ENCODE data around the gene KLHDC9. TPM values are rescaled to one million over a fixed set of nuclear protein-coding genes. Genes with fewer than 3 reads are reported as not detected.

KLHDC9 gene
- total and polyA plus RNA-seq, 2 of the 13 experiments (the other 11 are each of a cell fraction or from before 2014, with no cell fraction given): 2.9 TPM

DNA sequence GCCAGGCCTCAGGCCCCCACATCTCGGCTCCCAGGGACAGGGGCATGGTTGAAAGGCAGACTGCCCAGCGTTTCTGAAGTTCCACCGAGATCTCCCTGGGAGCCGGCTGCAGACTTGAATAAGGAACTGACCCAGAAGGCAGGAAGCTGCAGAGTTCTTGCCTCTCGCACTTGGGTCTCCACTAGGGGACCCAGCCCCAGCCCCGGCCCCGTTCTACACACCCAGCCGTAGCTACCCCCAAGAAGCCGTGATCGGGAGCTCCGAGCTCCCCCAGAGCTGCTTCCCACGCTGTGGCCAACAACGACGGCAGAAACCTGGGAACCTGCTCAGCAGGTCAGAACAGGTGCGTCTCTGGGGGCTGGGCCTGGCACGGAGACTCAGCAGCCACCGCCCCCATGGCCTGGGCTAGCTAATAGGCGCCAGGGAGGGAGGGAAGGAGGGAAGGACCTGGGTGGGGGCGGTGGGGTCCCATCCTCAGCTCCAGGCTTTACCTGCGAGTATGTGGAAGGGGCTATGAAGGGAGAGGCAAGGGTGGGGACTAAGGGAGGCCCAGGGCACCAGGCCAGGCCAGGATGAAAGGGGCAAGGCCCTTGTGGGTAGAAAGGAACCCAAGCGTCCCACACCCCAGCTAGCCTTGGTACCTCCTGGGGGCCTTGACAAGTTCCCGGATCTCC is 8.8 kb upstream of the KLHDC9 start, which contains the start of gene NECTIN4:
Gene NECTIN4, minus strand, starts transcription at position 308 of the 674 bp plus-strand sequence. Its CDS starts 262 bp downstream, at position 46.
- Histone ChIP-seq H3K79me2 (ENCODE audit: insufficient read depth, low read length) (no peaks in the 10 kb centered on the region), H4K20me1 (ENCODE audit: insufficient read depth, low read length) (no peaks in the 10 kb centered on the region), H3K4me1 (ENCODE audit: insufficient read depth, low read length) (peaks cover 33% of the 10 kb centered on the region), H3K27ac (ENCODE audit: extremely low read length, insufficient read depth, low read length) (no peak within 1 kb of the TSS), H3K36me3 (replicated peaks in 1 of 2; ENCODE audit: control insufficient read depth in 1 of 2, insufficient read depth in 2 of 2, low read length in 2 of 2) (no peaks in the 10 kb centered on the region), H3K27me3 (ENCODE audit: control insufficient read depth in 1 of 2, insufficient read depth in 2 of 2, low read length in 2 of 2) (peaks cover 3 to 38% of the 10 kb centered on the region in 2 experiments; a peak in 3 of 5 replicates), H3K4me3 (replicated peaks in 1 of 3; ENCODE audit: insufficient read depth in 1 of 3, low read depth in 2 of 3, low read length in 3 of 3) (no peak within 1 kb of the TSS), H3K9ac (ENCODE audit: insufficient read depth, low read depth, low read length) (no peak within 1 kb of the TSS), H3K9me3 (ENCODE audit: low read length) (no peaks in the 10 kb centered on the region), H3K4me2 (ENCODE audit: low read depth, low read length) (no peak within 1 kb of the TSS), H2AFZ (ENCODE audit: low read length) (no peak within 1 kb of the TSS)
- intact Hi-C loops (cut with micrococcal nuclease; ENCODE audit: unreplicated experiment): no loop called here
- no peak for ATAC-seq
- POLR2A ChIA-PET: no interaction called here
- in situ Hi-C loops (cut with HindIII; ENCODE audit: extremely low pct_ligation_motif_present, low pct_unique_long_range_greater_than_20kb): no loop called here
- CTCF ChIA-PET (ENCODE audit: low intra/inter-chr PET ratio, low total read pairs): no interaction called here
- WGBS (ENCODE audit: low lambda C conversion rate): 47% methylated on average over 17 of the region's 22 CpGs
- DNase-seq (ENCODE audit: low spot score): no peak
- FAIRE-seq: no peak
- no TSS peak for BruUV-seq (replicated peaks)
- no peak for TF ChIP-seq THYN1 (CRISPR knock-in tag; IDR thresholded peaks at IDR 0.05; ENCODE audit: borderline replicate concordance, low read depth)

DNA sequence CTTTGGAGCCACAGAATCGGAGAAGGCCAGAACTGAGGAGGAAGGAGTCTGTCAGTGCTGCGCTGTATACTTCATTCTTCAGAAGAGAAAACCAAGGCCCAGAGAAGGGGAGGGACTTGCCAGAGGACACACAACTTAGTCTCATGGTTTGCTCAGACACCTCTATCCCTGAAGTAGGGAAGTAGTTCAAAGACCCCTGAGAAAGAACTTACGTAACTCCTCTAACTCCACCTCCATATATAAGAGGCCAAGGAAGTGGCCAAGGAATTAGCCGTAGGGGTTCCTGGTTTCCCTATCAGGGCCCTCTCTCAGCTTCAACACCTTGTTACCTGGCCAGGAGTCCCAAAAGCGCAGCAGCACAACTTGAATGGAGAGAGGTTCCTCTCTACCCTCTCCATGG is 8.2 kb upstream of the KLHDC9 start:
- POLR2A ChIA-PET: no interaction called here
- DNase-seq (ENCODE audit: low spot score) (no peak), ATAC-seq (no peak), FAIRE-seq (no peak)
- TF ChIP-seq, protein P1, sequence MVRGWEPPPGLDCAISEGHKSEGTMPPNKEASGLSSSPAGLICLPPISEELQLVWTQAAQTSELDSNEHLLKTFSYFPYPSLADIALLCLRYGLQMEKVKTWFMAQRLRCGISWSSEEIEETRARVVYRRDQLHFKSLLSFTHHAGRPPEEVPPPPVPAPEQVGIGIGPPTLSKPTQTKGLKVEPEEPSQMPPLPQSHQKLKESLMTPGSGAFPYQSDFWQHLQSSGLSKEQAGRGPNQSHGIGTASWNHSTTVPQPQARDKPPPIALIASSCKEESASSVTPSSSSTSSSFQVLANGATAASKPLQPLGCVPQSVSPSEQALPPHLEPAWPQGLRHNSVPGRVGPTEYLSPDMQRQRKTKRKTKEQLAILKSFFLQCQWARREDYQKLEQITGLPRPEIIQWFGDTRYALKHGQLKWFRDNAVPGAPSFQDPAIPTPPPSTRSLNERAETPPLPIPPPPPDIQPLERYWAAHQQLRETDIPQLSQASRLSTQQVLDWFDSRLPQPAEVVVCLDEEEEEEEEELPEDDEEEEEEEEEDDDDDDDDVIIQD (CRISPR knock-in tag; IDR thresholded peaks at IDR 0.05; ENCODE audit: low read depth): no peak
- TF ChIP-seq, protein P2, sequence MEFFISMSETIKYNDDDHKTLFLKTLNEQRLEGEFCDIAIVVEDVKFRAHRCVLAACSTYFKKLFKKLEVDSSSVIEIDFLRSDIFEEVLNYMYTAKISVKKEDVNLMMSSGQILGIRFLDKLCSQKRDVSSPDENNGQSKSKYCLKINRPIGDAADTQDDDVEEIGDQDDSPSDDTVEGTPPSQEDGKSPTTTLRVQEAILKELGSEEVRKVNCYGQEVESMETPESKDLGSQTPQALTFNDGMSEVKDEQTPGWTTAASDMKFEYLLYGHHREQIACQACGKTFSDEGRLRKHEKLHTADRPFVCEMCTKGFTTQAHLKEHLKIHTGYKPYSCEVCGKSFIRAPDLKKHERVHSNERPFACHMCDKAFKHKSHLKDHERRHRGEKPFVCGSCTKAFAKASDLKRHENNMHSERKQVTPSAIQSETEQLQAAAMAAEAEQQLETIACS (CRISPR knock-in tag; IDR thresholded peaks at IDR 0.05): no peak
- no peak for TF ChIP-seq EEA1 (CRISPR knock-in tag; IDR thresholded peaks at IDR 0.05; ENCODE audit: borderline replicate concordance)
- TF ChIP-seq GZF1 (CRISPR knock-in tag; IDR thresholded peaks at IDR 0.05): no peak
- no peak for TF ChIP-seq TARDBP (CRISPR knock-in tag; IDR thresholded peaks at IDR 0.05)
- TF ChIP-seq, protein P3, sequence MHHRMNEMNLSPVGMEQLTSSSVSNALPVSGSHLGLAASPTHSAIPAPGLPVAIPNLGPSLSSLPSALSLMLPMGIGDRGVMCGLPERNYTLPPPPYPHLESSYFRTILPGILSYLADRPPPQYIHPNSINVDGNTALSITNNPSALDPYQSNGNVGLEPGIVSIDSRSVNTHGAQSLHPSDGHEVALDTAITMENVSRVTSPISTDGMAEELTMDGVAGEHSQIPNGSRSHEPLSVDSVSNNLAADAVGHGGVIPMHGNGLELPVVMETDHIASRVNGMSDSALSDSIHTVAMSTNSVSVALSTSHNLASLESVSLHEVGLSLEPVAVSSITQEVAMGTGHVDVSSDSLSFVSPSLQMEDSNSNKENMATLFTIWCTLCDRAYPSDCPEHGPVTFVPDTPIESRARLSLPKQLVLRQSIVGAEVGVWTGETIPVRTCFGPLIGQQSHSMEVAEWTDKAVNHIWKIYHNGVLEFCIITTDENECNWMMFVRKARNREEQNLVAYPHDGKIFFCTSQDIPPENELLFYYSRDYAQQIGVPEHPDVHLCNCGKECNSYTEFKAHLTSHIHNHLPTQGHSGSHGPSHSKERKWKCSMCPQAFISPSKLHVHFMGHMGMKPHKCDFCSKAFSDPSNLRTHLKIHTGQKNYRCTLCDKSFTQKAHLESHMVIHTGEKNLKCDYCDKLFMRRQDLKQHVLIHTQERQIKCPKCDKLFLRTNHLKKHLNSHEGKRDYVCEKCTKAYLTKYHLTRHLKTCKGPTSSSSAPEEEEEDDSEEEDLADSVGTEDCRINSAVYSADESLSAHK (CRISPR knock-in tag; IDR thresholded peaks at IDR 0.05; ENCODE audit: borderline replicate concordance): no peak
- TF ChIP-seq, protein P4, sequence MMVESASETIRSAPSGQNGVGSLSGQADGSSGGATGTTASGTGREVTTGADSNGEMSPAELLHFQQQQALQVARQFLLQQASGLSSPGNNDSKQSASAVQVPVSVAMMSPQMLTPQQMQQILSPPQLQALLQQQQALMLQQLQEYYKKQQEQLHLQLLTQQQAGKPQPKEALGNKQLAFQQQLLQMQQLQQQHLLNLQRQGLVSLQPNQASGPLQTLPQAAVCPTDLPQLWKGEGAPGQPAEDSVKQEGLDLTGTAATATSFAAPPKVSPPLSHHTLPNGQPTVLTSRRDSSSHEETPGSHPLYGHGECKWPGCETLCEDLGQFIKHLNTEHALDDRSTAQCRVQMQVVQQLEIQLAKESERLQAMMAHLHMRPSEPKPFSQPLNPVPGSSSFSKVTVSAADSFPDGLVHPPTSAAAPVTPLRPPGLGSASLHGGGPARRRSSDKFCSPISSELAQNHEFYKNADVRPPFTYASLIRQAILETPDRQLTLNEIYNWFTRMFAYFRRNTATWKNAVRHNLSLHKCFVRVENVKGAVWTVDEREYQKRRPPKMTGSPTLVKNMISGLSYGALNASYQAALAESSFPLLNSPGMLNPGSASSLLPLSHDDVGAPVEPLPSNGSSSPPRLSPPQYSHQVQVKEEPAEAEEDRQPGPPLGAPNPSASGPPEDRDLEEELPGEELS (CRISPR knock-in tag; IDR thresholded peaks at IDR 0.05): no peak
- Histone ChIP-seq H3K27me3 (ENCODE audit: control insufficient read depth in 1 of 2, insufficient read depth in 2 of 2, low read length in 2 of 2) (peaks cover 3 to 40% of the 10 kb centered on the region in 2 experiments; a peak in 3 of 5 replicates), H3K9ac (ENCODE audit: insufficient read depth, low read depth, low read length) (no peak overlapping the region), H4K20me1 (ENCODE audit: insufficient read depth, low read length) (no peaks in the 10 kb centered on the region), H3K9me3 (ENCODE audit: low read length) (no peaks in the 10 kb centered on the region), H3K4me3 (replicated peaks in 1 of 3; ENCODE audit: insufficient read depth in 1 of 3, low read depth in 2 of 3, low read length in 3 of 3) (no peak overlapping the region), H3K27ac (ENCODE audit: extremely low read length, insufficient read depth, low read length) (no peak overlapping the region), H2AFZ (ENCODE audit: low read length) (no peak overlapping the region), H3K4me2 (ENCODE audit: low read depth, low read length) (no peak overlapping the region), H3K79me2 (ENCODE audit: insufficient read depth, low read length) (no peaks in the 10 kb centered on the region), H3K36me3 (replicated peaks in 1 of 2; ENCODE audit: control insufficient read depth in 1 of 2, insufficient read depth in 2 of 2, low read length in 2 of 2) (no peaks in the 10 kb centered on the region), H3K4me1 (ENCODE audit: insufficient read depth, low read length) (peaks cover 28% of the 10 kb centered on the region)
- intact Hi-C loops (cut with micrococcal nuclease; ENCODE audit: unreplicated experiment) (no loop called here), in situ Hi-C loops (cut with HindIII; ENCODE audit: extremely low pct_ligation_motif_present, low pct_unique_long_range_greater_than_20kb) (loop anchor here (10.0 kb wide), 1 partner anchor 95 kb away; no protein-coding TSS in a partner anchor)
- WGBS (ENCODE audit: low lambda C conversion rate): 82% methylated on average over 4 of the region's 5 CpGs
- no TSS peak for BruUV-seq (replicated peaks)
- CTCF ChIA-PET (ENCODE audit: low intra/inter-chr PET ratio, low total read pairs): no interaction called here

All from HepG2 (cell line).